Mesodermal cell (in vitro differentiated cells): ENCODE measurements around the gene POLR3B. TPM values are rescaled to one million over a fixed set of nuclear protein-coding genes. Genes with fewer than 3 reads are reported as not detected.
"Not testable (repeated sequence)": the region's sequence is repeated elsewhere in the genome, so short reads cannot be mapped to it uniquely, and the experiment has no call there.

Experiments used
- H3K27ac ChIP-seq: 2 replicates; pipeline ENCODE4 v1.7.0; 2013; ENCODE audit warnings: mild to moderate bottlenecking, low read depth, low read length, moderate library complexity; ENCODE audit not compliant: severe bottlenecking
- H3K36me3 ChIP-seq: 2 replicates; pipeline ENCODE4 v1.7.1; 2013; ENCODE audit warnings: mild to moderate bottlenecking, low read length, moderate library complexity; ENCODE audit not compliant: control insufficient read depth, insufficient read depth
- H3K4me1 ChIP-seq: one replicate; pipeline ENCODE4 v1.7.1; 2013; ENCODE audit warnings: mild to moderate bottlenecking, low read length; ENCODE audit not compliant: insufficient read depth, control insufficient read depth, poor library complexity, severe bottlenecking
- H3K4me3 ChIP-seq: 2 replicates; pipeline ENCODE4 v1.7.0; 2013; ENCODE audit warnings: low read length, control low read depth, mild to moderate bottlenecking; ENCODE audit not compliant: insufficient read depth, poor library complexity, severe bottlenecking; ENCODE audit errors: extremely low read depth
- H3K9me3 ChIP-seq: 2 replicates; pipeline ENCODE4 v1.7.1; 2013; ENCODE audit warnings: mild to moderate bottlenecking, low read length, moderate library complexity; ENCODE audit not compliant: control insufficient read depth
- WGBS, 2 experiments: methylation state at CpG; one replicate each; pipeline ENCODE4 v1.1.5; 2013; ENCODE audit warnings: missing lambda C conversion rate in 2 of 2; ENCODE audit not compliant: insufficient coverage in 2 of 2; 5-methylcytosine and 5-hydroxymethylcytosine counted together
- polyA plus RNA-seq, 2 experiments: library from polyadenylated mRNA; stranded (reverse); fragments of 50-300 nt; gene quantifications; one replicate each; pipeline ENCODE4 v1.2.3, GENCODE V29; 2013

POLR3B gene
- polyA plus RNA-seq (2013, experiment 1 of 2) = 6.1 TPM
- polyA plus RNA-seq (2013, experiment 2 of 2) = 6.8 TPM

- Histone ChIP-seq H3K9me3 (no peaks in the 10 kb centered on the region), H3K36me3 (no peaks in the 10 kb centered on the region), H3K4me1 (no peaks in the 10 kb centered on the region), H3K4me3 (peak within 1 kb of the TSS; percentile 61), H3K27ac (peak within 1 kb of the TSS; percentile 98)
- 0% methylated on average over 56 to 62 of the region's 63 CpGs for WGBS, 2 experiments
These were observed at the start of gene POLR3B for GRCh38 chr12:106357549-106358395. TSS of gene POLR3B (plus strand) at chr12:106357748. CDS start at chr12:106357880, 132 bp downstream.

GRCh38 chr12:106308121-106308520 is 49.4 kb upstream of the POLR3B start:
- H3K9me3 ChIP-seq = no peaks in the 10 kb centered on the region
- no peak overlapping the region for H3K27ac ChIP-seq
- peaks cover 15% of the 10 kb centered on the region for H3K4me1 ChIP-seq
- H3K4me3 ChIP-seq = no peak overlapping the region
- H3K36me3 ChIP-seq = no peaks in the 10 kb centered on the region
- 100% methylated on average over 1 of the region's 1 CpG; no CpG with 5 or more reads in 1 of the 2 experiments for WGBS, 2 experiments

DNA sequence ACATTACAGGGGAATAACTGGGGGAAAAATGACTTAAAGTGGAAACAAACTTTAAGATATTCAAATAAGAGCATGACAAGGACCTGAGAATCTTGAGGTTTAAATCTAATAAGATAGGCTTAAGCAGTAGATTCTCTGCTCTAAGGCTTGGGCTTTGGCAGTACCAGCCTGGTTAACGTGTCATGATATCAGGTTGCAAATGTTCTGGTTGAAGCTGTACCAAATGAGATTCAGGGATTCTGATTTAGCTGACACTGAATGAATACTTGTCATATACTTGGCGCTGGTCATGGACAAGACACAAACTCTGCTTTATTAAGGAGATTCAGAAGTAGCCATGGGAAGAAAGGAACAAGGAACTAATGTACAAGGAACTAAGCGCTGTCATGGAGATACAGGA is 48.9 kb upstream of the POLR3B start:
- Histone ChIP-seq H3K36me3 (no peaks in the 10 kb centered on the region), H3K27ac (no peak overlapping the region), H3K9me3 (no peaks in the 10 kb centered on the region), H3K4me3 (no peak overlapping the region), H3K4me1 (peaks cover 11% of the 10 kb centered on the region)
- WGBS, 2 experiments = 90 to 98% methylated on average over 3 of the region's 3 CpGs

DNA sequence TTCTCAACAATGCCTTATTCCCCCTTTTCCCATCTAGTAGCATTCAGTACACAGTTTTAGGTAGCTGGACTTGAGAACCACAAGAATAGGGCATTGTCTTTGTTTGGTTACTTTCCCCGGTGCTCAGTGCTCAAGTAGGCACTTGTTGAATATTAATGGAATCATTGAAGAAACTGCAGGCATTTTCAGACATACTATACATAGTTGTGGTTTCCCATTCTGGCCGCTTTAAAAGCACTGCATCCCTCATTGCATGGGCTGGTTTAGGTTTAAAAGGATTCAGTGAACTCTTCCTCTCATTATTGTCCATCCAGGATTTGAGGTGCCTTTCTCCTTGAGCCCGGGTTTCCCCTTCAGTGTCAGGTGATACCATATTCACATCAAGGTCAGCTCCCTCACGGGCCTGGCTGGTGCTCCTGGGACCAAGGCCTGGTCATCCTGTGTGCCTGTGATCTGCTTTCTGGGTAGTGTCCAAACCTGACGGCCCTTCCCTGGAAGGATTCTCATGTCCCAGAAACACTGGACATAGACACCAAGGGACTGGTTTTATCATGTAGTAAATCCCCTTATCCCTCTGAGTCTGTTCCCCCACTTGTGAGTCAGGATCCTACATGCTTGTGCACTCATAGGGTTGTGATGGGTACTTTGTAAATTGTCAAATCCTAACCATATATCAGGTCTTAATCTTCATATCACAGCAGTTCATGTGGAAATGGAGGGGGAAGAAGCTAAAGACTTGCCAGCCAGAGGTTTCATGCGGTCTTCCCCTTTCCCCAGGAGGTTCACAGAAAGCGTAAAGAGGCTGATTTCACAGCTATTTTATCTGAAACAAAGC is 47.7 kb upstream of the POLR3B start:
- Histone ChIP-seq H3K36me3 (no peaks in the 10 kb centered on the region), H3K27ac (peak overlapping the region; percentile 29), H3K4me3 (no peak overlapping the region), H3K4me1 (peaks cover 9% of the 10 kb centered on the region), H3K9me3 (no peaks in the 10 kb centered on the region)
- WGBS, 2 experiments = 84 to 96% methylated on average over 4 of the region's 7 CpGs

- no peaks in the 10 kb centered on the region for H3K9me3 ChIP-seq
- H3K36me3 ChIP-seq = no peaks in the 10 kb centered on the region
- WGBS, 2 experiments = 94 to 96% methylated on average over 4 to 5 of the region's 5 CpGs
- H3K4me1 ChIP-seq = peaks cover 9% of the 10 kb centered on the region
- H3K27ac ChIP-seq = no peak overlapping the region
- no peak overlapping the region for H3K4me3 ChIP-seq
These were observed 46.9 kb upstream of the POLR3B start for GRCh38 chr12:106310687-106311086.

DNA sequence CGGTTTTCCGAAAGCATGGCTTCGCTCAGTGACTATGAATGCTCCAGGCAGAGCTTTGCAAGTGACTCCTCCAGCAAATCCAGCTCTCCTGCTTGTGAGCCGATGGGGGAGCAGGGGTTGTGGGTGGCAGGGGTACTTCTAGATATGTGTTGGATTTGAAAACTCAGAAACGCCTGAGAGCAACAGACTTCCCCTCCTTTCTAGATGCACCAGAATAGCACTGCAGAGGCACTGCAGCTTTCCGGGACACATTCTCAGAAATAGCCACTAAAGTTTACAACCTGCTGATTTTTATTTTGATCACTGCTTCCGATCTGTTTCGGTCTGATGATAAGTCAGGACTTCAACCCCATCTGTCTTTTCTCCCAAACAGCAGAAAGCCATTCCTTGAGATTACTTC is 46.4 kb upstream of the POLR3B start:
- 85 to 86% methylated on average over 6 to 8 of the region's 8 CpGs for WGBS, 2 experiments
- peaks cover 9% of the 10 kb centered on the region for H3K4me1 ChIP-seq
- H3K4me3 ChIP-seq = no peak overlapping the region
- H3K27ac ChIP-seq = no peak overlapping the region
- H3K36me3 ChIP-seq = no peaks in the 10 kb centered on the region
- no peaks in the 10 kb centered on the region for H3K9me3 ChIP-seq

- 100% methylated on average over 1 of the region's 4 CpGs; no CpG with 5 or more reads in 1 of the 2 experiments for WGBS, 2 experiments
These were observed 44.1 kb upstream of the POLR3B start for GRCh38 chr12:106313413-106313812.

GRCh38 chr12:106315523-106315922 is 42.0 kb upstream of the POLR3B start:
- 86 to 94% methylated on average over 2 of the region's 4 CpGs for WGBS, 2 experiments
- Histone ChIP-seq H3K4me1 (no peaks in the 10 kb centered on the region), H3K4me3 (no peak overlapping the region), H3K27ac (no peak overlapping the region), H3K36me3 (peaks cover 7% of the 10 kb centered on the region), H3K9me3 (no peaks in the 10 kb centered on the region)

More at GRCh38 chr12:106313413-106313812, 44.1 kb upstream of the POLR3B start:
- H3K4me1 ChIP-seq, H3K27ac ChIP-seq, H3K36me3 ChIP-seq, H3K9me3 ChIP-seq, H3K4me3 ChIP-seq: not testable (repeated sequence)

DNA sequence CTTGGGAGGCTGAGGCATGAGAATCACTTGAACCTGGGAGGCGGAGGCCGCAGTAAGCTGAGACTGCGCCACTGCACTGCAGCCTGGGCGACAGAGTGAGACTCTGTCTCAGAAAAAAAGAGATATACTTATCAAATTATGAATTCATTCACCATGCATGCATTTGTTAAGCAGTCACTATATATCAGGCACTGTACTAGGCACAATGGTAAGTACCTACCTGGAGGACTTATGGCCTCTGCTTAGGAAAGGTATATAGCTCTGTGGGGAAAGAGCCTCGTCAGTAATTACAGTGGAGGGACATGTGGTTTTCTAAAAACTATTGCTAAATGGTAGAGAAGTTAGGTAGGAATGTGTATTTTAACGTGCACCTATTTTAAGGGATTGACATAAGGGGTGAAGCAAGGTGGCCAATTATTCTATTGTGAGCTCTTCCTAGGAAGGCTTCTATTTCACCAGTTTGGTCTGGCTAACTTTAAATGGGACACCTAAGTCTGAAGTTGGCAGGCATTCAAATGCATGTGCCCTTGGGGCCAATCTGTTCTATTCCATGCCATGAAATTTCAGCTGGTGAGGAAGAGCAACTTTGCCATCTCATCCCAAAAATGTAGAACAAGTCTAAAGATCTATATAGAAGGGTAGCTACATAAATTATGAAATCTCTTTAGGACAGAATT is 40.0 kb upstream of the POLR3B start:
- no peaks in the 10 kb centered on the region for H3K4me1 ChIP-seq
- no peaks in the 10 kb centered on the region for H3K9me3 ChIP-seq
- H3K4me3 ChIP-seq = no peak overlapping the region
- no peak overlapping the region for H3K27ac ChIP-seq
- H3K36me3 ChIP-seq = peaks cover 12% of the 10 kb centered on the region
- WGBS, 2 experiments = 79 to 90% methylated on average over 2 to 3 of the region's 6 CpGs

GRCh38 chr12:106321139-106321850 is 36.3 kb upstream of the POLR3B start:
- WGBS, 2 experiments = 91 to 96% methylated on average over 6 to 7 of the region's 7 CpGs
- Histone ChIP-seq H3K27ac (no peak overlapping the region), H3K9me3 (no peaks in the 10 kb centered on the region), H3K4me1 (no peaks in the 10 kb centered on the region), H3K36me3 (peaks cover 12% of the 10 kb centered on the region), H3K4me3 (no peak overlapping the region)
